H1 (cell line): ENCODE measurements around the gene RPL32. TPM values are rescaled to one million over a fixed set of nuclear protein-coding genes. Genes with fewer than 3 reads are reported as not detected.

ENCODE experiments used
- polyA plus RNA-seq, 7 experiments: library from polyadenylated mRNA; depleted of rRNA in 3 of 7; stranded (reverse) in 5 of 7; unstranded in 2 of 7; fragments of >200 nt in 5 of 7; fragments of 200-250 nt in 2 of 7; gene quantifications; 1 replicate in 5 of 7; 2 replicates in 1 of 7; 4 replicates in 1 of 7; pipeline versions ENCODE4 v1.2.1 to v1.2.3, GENCODE V29; 2011 to 2013; ENCODE audit warnings: missing spikeins in 2 of 7, mixed read lengths in 2 of 7
- total RNA-seq: library from RNA; stranded (reverse); fragmentation: NEBNext Ultra II Directional; extraction: Animal tissue kit (Norgen Biotek cat#: 25700); gene quantifications from 2 replicates; pipeline ENCODE4 v1.2.1, GENCODE V29; 2021
- TF ChIP-seq, protein P1 (sequence below), 3 experiments: IDR thresholded peaks; 1 replicate in 2 of 3; 2 replicates in 1 of 3; pipeline versions ENCODE4 v1.5.1 to v1.6.1; 2011; ENCODE audit warnings: low read length in 3 of 3, mild to moderate bottlenecking in 3 of 3, inconsistent platforms in 2 of 3, low read depth in 1 of 3, moderate library complexity in 1 of 3; ENCODE audit not compliant: insufficient read depth in 1 of 3; ENCODE audit errors: control extremely low read depth in 1 of 3
- TF ChIP-seq, protein P2 (sequence below): fragments of 300-600 bp; sonication (generic); IDR thresholded peaks from 2 replicates; pipeline ENCODE4 v1.7.1; 2012; ENCODE audit warnings: low read length, moderate library complexity, mild to moderate bottlenecking, inconsistent platforms; ENCODE audit not compliant: insufficient replicate concordance

The RPL32 gene
- total and polyA plus RNA-seq, 2 of the 8 experiments (the other 6 are each of a cell fraction or from before 2014, with no cell fraction given) = 1,443 to 2,043 TPM

DNA sequence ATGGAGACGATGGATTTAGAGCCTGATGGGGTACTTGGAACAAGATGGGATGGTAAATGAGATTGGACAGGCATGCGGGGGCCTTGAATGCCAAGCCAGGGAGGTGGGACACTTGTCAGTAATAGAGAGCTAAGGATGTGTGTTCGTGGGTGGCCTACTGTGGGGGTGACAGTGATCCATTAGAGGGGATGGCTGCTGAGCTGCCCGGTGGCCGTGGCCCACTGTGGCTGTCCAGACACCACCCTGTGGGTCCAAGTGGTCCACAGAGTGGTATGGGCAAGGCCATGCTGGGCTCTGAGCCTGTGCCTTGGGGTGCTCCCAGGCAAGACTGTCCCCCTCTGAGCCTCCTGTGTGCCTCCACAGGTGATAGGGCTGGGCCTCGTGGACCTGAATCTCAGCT is 27.4 kb downstream of the RPL32 start (continued):
- TF ChIP-seq, protein P1, sequence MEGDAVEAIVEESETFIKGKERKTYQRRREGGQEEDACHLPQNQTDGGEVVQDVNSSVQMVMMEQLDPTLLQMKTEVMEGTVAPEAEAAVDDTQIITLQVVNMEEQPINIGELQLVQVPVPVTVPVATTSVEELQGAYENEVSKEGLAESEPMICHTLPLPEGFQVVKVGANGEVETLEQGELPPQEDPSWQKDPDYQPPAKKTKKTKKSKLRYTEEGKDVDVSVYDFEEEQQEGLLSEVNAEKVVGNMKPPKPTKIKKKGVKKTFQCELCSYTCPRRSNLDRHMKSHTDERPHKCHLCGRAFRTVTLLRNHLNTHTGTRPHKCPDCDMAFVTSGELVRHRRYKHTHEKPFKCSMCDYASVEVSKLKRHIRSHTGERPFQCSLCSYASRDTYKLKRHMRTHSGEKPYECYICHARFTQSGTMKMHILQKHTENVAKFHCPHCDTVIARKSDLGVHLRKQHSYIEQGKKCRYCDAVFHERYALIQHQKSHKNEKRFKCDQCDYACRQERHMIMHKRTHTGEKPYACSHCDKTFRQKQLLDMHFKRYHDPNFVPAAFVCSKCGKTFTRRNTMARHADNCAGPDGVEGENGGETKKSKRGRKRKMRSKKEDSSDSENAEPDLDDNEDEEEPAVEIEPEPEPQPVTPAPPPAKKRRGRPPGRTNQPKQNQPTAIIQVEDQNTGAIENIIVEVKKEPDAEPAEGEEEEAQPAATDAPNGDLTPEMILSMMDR (IDR thresholded peaks at IDR 0.05; ENCODE audit: control extremely low read depth in 1 of 3, insufficient read depth in 1 of 3, low read depth in 1 of 3, low read length in 3 of 3) = no peak
- TF ChIP-seq, protein P2, sequence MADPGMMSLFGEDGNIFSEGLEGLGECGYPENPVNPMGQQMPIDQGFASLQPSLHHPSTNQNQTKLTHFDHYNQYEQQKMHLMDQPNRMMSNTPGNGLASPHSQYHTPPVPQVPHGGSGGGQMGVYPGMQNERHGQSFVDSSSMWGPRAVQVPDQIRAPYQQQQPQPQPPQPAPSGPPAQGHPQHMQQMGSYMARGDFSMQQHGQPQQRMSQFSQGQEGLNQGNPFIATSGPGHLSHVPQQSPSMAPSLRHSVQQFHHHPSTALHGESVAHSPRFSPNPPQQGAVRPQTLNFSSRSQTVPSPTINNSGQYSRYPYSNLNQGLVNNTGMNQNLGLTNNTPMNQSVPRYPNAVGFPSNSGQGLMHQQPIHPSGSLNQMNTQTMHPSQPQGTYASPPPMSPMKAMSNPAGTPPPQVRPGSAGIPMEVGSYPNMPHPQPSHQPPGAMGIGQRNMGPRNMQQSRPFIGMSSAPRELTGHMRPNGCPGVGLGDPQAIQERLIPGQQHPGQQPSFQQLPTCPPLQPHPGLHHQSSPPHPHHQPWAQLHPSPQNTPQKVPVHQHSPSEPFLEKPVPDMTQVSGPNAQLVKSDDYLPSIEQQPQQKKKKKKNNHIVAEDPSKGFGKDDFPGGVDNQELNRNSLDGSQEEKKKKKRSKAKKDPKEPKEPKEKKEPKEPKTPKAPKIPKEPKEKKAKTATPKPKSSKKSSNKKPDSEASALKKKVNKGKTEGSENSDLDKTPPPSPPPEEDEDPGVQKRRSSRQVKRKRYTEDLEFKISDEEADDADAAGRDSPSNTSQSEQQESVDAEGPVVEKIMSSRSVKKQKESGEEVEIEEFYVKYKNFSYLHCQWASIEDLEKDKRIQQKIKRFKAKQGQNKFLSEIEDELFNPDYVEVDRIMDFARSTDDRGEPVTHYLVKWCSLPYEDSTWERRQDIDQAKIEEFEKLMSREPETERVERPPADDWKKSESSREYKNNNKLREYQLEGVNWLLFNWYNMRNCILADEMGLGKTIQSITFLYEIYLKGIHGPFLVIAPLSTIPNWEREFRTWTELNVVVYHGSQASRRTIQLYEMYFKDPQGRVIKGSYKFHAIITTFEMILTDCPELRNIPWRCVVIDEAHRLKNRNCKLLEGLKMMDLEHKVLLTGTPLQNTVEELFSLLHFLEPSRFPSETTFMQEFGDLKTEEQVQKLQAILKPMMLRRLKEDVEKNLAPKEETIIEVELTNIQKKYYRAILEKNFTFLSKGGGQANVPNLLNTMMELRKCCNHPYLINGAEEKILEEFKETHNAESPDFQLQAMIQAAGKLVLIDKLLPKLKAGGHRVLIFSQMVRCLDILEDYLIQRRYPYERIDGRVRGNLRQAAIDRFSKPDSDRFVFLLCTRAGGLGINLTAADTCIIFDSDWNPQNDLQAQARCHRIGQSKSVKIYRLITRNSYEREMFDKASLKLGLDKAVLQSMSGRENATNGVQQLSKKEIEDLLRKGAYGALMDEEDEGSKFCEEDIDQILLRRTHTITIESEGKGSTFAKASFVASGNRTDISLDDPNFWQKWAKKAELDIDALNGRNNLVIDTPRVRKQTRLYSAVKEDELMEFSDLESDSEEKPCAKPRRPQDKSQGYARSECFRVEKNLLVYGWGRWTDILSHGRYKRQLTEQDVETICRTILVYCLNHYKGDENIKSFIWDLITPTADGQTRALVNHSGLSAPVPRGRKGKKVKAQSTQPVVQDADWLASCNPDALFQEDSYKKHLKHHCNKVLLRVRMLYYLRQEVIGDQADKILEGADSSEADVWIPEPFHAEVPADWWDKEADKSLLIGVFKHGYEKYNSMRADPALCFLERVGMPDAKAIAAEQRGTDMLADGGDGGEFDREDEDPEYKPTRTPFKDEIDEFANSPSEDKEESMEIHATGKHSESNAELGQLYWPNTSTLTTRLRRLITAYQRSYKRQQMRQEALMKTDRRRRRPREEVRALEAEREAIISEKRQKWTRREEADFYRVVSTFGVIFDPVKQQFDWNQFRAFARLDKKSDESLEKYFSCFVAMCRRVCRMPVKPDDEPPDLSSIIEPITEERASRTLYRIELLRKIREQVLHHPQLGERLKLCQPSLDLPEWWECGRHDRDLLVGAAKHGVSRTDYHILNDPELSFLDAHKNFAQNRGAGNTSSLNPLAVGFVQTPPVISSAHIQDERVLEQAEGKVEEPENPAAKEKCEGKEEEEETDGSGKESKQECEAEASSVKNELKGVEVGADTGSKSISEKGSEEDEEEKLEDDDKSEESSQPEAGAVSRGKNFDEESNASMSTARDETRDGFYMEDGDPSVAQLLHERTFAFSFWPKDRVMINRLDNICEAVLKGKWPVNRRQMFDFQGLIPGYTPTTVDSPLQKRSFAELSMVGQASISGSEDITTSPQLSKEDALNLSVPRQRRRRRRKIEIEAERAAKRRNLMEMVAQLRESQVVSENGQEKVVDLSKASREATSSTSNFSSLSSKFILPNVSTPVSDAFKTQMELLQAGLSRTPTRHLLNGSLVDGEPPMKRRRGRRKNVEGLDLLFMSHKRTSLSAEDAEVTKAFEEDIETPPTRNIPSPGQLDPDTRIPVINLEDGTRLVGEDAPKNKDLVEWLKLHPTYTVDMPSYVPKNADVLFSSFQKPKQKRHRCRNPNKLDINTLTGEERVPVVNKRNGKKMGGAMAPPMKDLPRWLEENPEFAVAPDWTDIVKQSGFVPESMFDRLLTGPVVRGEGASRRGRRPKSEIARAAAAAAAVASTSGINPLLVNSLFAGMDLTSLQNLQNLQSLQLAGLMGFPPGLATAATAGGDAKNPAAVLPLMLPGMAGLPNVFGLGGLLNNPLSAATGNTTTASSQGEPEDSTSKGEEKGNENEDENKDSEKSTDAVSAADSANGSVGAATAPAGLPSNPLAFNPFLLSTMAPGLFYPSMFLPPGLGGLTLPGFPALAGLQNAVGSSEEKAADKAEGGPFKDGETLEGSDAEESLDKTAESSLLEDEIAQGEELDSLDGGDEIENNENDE = no peak
